ENCODE results near the gene PTGER4.

DNA sequence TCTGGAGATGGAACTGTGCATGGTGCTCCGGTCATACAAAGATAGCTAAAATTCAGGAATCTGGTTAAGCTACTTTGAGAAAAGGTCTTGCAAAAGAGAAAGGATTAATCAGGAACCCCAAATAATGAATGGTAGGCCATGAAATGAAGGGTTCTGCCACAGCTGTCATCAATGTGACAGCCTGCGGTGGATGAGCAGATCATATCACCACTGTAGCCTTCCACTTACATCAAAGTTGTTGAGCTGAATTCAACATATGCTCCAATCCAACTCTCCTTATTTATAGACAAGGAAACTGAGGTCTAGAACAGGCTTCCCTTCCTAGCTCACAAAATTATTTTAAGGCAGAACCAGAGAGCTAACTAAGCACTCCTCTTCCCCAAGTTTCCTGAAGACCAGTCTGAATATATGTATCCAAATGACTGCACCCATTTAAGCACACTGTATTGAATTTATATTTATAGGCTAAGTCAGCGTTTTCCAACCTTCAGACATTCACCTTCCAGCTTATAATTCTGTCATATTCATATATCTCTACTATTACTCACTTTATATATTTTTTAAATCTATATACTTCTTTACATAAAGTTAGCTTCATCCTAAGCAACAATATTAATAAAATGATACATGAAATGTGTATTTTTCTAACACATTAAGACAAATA, 13.9 kb upstream of the PTGER4 start:
- TF ChIP-seq, protein P1, sequence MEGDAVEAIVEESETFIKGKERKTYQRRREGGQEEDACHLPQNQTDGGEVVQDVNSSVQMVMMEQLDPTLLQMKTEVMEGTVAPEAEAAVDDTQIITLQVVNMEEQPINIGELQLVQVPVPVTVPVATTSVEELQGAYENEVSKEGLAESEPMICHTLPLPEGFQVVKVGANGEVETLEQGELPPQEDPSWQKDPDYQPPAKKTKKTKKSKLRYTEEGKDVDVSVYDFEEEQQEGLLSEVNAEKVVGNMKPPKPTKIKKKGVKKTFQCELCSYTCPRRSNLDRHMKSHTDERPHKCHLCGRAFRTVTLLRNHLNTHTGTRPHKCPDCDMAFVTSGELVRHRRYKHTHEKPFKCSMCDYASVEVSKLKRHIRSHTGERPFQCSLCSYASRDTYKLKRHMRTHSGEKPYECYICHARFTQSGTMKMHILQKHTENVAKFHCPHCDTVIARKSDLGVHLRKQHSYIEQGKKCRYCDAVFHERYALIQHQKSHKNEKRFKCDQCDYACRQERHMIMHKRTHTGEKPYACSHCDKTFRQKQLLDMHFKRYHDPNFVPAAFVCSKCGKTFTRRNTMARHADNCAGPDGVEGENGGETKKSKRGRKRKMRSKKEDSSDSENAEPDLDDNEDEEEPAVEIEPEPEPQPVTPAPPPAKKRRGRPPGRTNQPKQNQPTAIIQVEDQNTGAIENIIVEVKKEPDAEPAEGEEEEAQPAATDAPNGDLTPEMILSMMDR (IDR thresholded peaks at IDR 0.05), result no peak
- TF ChIP-seq EP300 (IDR thresholded peaks at IDR 0.05) (no peak), POLR2A (IDR thresholded peaks at IDR 0.05) (no peak), POLR2AphosphoS5 (IDR thresholded peaks at IDR 0.05) (no peak)
